ENCODE measurements around the gene NAA50. TPM values are rescaled to one million over a fixed set of nuclear protein-coding genes. Genes with fewer than 3 reads are reported as not detected.
A peak's percentile ranks its signal among the peaks of the same experiment; 100 is the strongest.

Gene NAA50
- total RNA-seq, 1 donor from 2014 or later = 90.1 TPM

DNA sequence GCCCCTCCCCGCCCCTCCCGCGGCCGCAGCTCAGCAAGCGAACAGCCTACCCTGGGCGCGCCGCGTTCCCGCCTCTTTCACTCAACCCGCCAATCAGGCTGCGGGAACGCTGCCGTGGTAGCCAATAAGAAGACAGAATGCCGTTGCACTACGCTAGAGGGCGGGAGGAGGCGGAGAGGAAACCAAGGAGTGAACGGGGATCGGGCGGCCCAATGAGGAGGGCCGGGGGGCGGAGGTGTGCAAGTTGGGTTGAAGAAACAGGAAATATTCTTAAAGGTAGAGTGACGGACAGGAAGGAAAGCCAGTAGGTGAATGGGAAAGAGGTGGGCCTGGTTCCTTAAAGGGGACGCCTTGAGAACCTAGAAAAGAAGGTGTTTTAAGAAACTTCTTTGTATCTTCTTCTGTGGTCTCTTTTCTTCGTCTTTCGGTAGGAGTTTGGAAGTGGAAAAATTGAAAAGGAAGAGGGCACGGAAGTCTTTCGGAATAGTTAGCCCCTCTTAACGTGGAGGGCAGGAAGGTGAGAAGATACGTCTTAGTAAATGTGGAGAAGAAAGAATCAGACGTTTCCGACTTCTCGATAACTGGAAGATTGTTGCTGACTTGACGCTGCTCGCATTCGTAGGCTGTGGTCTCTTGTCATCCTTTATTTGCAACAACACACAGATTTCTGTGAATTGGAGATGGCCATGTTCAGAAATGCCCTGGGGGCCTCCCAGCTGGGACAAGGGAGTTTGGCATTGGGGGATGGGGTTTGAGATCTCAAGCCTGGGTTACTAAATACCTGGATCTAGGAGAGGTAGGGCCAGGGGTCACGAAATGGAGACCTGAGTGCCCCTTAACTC is 49.2 kb downstream of the NAA50 start:
- Histone ChIP-seq H3K27me3 (no peaks in the 10 kb centered on the region), H3K27ac (peak overlapping the region; percentile 100), H3K9me3 (no peaks in the 10 kb centered on the region), H3K36me3 (no peaks in the 10 kb centered on the region), H3K4me3 (peak overlapping the region; percentile 96 to 100), H3K4me1 (peaks cover 41% of the 10 kb centered on the region)
- DNase-seq (ENCODE audit: extremely low spot score in 2 of 2) = peak; percentile 98 to 100
- intact Hi-C loops (cut with DNase I) = no loop called here
- TF ChIP-seq POLR2A (IDR thresholded peaks at IDR 0.05) (no peak), POLR2AphosphoS5 (IDR thresholded peaks at IDR 0.05; ENCODE audit: insufficient read depth in 1 of 2, low read depth in 1 of 2) (peak; percentile 71 to 91)
- TF ChIP-seq, protein P1, sequence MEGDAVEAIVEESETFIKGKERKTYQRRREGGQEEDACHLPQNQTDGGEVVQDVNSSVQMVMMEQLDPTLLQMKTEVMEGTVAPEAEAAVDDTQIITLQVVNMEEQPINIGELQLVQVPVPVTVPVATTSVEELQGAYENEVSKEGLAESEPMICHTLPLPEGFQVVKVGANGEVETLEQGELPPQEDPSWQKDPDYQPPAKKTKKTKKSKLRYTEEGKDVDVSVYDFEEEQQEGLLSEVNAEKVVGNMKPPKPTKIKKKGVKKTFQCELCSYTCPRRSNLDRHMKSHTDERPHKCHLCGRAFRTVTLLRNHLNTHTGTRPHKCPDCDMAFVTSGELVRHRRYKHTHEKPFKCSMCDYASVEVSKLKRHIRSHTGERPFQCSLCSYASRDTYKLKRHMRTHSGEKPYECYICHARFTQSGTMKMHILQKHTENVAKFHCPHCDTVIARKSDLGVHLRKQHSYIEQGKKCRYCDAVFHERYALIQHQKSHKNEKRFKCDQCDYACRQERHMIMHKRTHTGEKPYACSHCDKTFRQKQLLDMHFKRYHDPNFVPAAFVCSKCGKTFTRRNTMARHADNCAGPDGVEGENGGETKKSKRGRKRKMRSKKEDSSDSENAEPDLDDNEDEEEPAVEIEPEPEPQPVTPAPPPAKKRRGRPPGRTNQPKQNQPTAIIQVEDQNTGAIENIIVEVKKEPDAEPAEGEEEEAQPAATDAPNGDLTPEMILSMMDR (IDR thresholded peaks at IDR 0.05) = no peak

DNA sequence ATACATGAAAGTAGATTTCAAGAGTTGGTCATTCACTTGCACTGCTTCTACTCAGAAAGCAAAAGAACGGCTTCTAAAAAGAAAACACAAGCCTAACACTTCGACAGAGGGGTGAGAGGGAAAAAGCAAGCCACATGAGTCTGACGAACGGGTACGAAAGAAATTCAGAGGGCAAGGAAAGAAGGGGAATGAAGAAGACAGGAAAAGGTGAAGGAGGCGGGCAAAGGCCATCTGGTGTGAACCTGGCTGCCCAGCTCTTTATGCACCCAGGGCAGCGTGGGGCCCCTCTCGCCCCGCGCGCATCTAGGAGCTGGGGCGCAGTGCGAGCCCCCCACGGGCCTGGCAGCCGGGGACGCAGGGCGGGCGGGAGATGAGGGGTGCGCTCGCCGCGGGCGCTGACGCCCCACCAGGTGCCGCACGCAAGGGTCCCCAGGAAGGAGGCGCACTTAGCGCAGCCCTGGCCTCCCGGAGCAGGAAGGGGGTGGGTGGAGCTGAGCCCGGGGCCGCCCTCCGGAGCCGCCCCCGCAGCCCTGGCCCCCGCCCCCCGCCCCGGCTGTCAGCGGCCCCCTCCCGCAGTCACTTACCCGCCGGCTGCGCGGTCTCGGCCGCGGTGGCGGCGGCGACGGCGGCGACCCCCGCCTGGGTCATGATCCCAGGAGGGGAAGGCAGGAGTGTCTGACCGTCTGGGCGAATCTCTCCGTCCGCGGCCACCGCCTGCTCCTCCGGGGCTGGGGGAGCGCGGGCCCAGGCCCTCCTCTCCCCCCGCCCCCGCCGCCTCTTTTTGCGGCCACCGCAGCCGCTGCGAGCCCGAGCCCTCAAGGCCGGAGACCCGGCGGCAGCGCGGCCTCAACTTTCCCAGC is 50.0 kb downstream of the NAA50 start, which contains the start of gene USF3:
TSS of gene USF3 (minus strand) at position 857 of the 860 bp plus-strand sequence. CDS start 21,764 bp downstream, outside the sequence.
- TF ChIP-seq, protein P1 (IDR thresholded peaks at IDR 0.05) = no peak
- TF ChIP-seq POLR2A (IDR thresholded peaks at IDR 0.05) = peak in 1 of 2 donors; percentile 25
- peak in 1 of 2 donors; percentile 5 for TF ChIP-seq POLR2AphosphoS5 (IDR thresholded peaks at IDR 0.05; ENCODE audit: insufficient read depth in 1 of 2, low read depth in 1 of 2)
- Histone ChIP-seq H3K36me3 (no peaks in the 10 kb centered on the region), H3K27me3 (no peaks in the 10 kb centered on the region), H3K27ac (peak within 1 kb of the TSS; percentile 100), H3K4me1 (peaks cover 41% of the 10 kb centered on the region), H3K4me3 (peak within 1 kb of the TSS; percentile 96 to 100), H3K9me3 (no peaks in the 10 kb centered on the region)
- no peak for DNase-seq (ENCODE audit: extremely low spot score in 2 of 2)
- intact Hi-C loops (cut with DNase I) = no loop called here

DNA sequence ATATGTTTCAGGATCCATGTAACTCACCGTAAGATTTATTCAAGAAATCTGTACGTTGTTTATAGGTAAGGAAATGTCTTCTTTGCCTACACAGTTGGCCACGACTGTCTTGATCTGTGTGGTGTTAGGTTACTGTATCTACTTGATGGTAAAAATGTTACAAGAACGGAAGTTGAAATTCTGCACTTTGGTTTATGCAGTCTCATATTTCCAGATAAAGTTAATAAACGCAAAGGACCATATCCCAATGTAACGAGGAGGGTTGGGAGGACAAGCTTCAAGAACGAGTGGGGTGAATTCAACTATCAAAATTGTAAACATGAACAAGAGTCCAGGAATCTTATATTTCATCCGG is 50.6 kb downstream of the NAA50 start:
- Histone ChIP-seq H3K27ac (peak overlapping the region; percentile 100), H3K4me3 (peak overlapping the region; percentile 96 to 100), H3K27me3 (no peaks in the 10 kb centered on the region), H3K36me3 (no peaks in the 10 kb centered on the region), H3K9me3 (no peaks in the 10 kb centered on the region), H3K4me1 (peaks cover 41% of the 10 kb centered on the region)
- intact Hi-C loops (cut with DNase I) = no loop called here
- no peak for TF ChIP-seq POLR2A (IDR thresholded peaks at IDR 0.05)
- TF ChIP-seq POLR2AphosphoS5 (IDR thresholded peaks at IDR 0.05; ENCODE audit: insufficient read depth in 1 of 2, low read depth in 1 of 2) = no peak
- TF ChIP-seq, protein P1 (IDR thresholded peaks at IDR 0.05) = no peak
- DNase-seq (ENCODE audit: extremely low spot score in 2 of 2) = no peak

DNA sequence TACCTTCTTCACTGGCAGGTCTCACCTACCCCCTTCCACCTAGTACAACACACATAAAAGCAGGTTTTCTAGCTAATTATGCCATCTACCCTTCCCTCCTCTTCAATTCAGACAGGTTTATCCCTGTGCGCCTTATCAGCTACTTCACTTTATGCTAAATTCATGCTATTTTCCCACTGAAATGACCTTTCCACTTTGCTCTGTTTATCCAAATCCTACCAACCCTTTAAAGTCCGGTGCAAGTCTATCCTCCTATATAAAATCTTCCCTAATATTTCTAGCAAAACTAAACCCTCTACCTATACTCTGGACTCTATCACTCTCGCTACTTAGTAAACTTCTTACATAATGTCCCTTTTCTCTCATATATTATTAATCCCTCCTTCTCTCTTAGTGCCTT is 55.6 kb downstream of the NAA50 start:
- Histone ChIP-seq H3K36me3 (no peaks in the 10 kb centered on the region), H3K4me3 (no peak overlapping the region), H3K4me1 (peaks cover 21% of the 10 kb centered on the region), H3K27ac (no peak overlapping the region), H3K27me3 (no peaks in the 10 kb centered on the region), H3K9me3 (no peaks in the 10 kb centered on the region)
- TF ChIP-seq POLR2A (IDR thresholded peaks at IDR 0.05) = no peak
- no peak for TF ChIP-seq POLR2AphosphoS5 (IDR thresholded peaks at IDR 0.05; ENCODE audit: insufficient read depth in 1 of 2, low read depth in 1 of 2)
- TF ChIP-seq, protein P1 (IDR thresholded peaks at IDR 0.05) = no peak
- intact Hi-C loops (cut with DNase I) = no loop called here
- no peak for DNase-seq (ENCODE audit: extremely low spot score in 2 of 2)

Data from vagina (tissue), 2 donors.